ENCODE data around the gene FHL2.

DNA sequence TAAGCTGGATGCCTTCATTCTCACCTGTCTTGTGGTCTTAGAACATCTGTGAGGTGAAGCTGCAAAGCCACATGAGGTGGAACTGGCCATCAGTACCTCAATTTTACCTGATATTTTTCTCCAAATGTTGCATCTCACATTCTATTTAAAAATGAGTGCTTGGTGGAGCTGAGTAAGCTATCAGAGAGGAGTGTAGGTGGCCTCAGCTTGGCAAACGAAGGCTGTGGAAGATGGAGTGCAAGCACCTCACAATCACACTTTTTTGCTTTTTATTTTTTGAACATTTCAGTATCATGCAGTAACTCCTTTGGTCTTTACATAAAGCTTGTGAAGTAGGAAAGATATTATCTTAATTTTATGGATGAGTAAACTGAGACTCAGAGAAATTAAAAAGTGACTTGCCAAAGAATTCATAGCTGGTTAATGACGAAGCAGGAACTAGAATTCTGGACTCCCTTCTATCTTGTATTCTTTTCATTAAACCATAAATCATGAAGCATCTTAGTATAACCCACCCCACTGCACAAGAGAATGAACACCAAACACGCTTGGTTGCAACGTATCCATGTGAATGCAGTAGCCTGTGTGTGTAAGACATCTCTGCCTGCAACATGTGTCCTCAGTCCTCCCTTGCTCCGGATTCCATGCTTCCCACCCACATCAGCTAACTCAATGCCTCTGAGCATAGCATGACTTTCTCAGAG lies 34.3 kb downstream of the FHL2 start:
- TF ChIP-seq, protein P1, sequence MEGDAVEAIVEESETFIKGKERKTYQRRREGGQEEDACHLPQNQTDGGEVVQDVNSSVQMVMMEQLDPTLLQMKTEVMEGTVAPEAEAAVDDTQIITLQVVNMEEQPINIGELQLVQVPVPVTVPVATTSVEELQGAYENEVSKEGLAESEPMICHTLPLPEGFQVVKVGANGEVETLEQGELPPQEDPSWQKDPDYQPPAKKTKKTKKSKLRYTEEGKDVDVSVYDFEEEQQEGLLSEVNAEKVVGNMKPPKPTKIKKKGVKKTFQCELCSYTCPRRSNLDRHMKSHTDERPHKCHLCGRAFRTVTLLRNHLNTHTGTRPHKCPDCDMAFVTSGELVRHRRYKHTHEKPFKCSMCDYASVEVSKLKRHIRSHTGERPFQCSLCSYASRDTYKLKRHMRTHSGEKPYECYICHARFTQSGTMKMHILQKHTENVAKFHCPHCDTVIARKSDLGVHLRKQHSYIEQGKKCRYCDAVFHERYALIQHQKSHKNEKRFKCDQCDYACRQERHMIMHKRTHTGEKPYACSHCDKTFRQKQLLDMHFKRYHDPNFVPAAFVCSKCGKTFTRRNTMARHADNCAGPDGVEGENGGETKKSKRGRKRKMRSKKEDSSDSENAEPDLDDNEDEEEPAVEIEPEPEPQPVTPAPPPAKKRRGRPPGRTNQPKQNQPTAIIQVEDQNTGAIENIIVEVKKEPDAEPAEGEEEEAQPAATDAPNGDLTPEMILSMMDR (conservative IDR thresholded peaks at IDR 0.05; ENCODE audit: low read length) = no peak
- no peak for TF ChIP-seq EZH2phosphoT487 (IDR thresholded peaks at IDR 0.05; ENCODE audit: borderline replicate concordance)
